Suprapubic skin (tissue), 3 donors: Measurements from ENCODE around the gene SYT8.

Experiments
- POLR2AphosphoS5 ChIP-seq, 3 donors: sonication (generic); formaldehyde crosslinking; IDR thresholded peaks; one replicate each; pipeline ENCODE4 v1.6.1; 2017; ENCODE audit warnings: antibody characterized with exemption in 3 of 3
- TF ChIP-seq, protein P1 (sequence below), 2 donors: fragments of 200-600 bp in 1 of 2; fragments of 450-650 bp in 1 of 2; sonication (generic) in 1 of 2; IDR thresholded peaks; one replicate each; pipeline ENCODE4 v1.5.1; 2016 to 2019; ENCODE audit warnings: antibody characterized with exemption in 2 of 2, mild to moderate bottlenecking in 1 of 2, moderate library complexity in 1 of 2

DNA sequence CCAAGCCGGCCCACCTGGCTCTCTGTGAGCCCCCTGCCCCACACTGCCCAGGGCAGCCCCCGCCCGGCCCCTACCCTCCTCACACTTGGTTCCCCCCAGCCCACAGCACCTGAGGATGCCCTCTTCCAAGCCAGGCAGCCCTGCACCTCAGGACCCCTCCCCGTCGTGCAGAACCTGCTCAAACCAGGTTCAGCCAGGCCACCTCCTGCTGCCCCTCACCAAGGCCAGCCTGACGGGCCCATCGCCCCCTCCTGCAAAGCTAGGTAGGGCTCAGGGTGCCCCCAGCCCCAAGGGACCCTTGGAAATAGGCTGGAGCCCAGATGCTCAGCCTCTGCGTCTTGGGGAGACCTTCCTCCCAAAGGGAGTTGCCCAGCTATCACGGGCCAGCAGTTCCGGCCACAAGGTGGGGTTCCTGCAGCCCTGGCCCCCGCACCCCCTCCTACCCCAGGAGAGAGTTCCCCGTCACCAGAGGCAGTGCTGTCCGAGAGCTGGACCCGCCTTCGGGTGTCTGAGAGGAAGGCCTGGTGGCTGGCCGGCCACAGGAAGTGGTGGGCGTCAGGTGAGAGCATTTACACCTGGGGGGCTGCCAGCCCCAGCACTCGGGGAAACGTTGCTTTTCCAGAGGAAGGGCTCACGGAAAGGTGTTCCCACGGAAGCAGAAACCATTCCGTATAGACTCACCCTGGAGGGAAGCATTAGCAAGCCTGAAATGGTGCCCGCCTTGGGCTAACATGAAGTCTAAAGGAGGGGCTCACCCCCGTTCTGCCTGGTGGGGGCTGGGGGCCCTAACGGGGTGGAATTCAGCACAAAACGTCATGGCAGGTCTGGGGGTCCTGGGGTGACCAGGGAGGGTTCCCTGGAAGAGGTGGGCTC lies 3.2 kb upstream of the SYT8 start:
- no peak for TF ChIP-seq POLR2AphosphoS5 (IDR thresholded peaks at IDR 0.05)
- TF ChIP-seq, protein P1, sequence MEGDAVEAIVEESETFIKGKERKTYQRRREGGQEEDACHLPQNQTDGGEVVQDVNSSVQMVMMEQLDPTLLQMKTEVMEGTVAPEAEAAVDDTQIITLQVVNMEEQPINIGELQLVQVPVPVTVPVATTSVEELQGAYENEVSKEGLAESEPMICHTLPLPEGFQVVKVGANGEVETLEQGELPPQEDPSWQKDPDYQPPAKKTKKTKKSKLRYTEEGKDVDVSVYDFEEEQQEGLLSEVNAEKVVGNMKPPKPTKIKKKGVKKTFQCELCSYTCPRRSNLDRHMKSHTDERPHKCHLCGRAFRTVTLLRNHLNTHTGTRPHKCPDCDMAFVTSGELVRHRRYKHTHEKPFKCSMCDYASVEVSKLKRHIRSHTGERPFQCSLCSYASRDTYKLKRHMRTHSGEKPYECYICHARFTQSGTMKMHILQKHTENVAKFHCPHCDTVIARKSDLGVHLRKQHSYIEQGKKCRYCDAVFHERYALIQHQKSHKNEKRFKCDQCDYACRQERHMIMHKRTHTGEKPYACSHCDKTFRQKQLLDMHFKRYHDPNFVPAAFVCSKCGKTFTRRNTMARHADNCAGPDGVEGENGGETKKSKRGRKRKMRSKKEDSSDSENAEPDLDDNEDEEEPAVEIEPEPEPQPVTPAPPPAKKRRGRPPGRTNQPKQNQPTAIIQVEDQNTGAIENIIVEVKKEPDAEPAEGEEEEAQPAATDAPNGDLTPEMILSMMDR (IDR thresholded peaks at IDR 0.05): no peak
